Fibroblast of the aortic adventitia (primary cell): ENCODE results near the gene TRPM3. TPM values are rescaled to one million over a fixed set of nuclear protein-coding genes. Genes with fewer than 3 reads are reported as not detected.

Experiments
- DNase-seq: peaks from one replicate; pipeline ENCODE4 v3.0.0-alpha.2; 2010; ENCODE audit warnings: low read depth
- H3K4me3 ChIP-seq: 2 replicates; pipeline ENCODE4 v1.5.1; 2011; ENCODE audit warnings: low read depth, mild to moderate bottlenecking, control low read depth, low read length, moderate library complexity
- total RNA-seq: library from RNA; depleted of rRNA; stranded (reverse); fragments of >200 nt; gene quantifications from 2 replicates; pipeline ENCODE4 v1.2.3, GENCODE V29; 2012; ENCODE audit warnings: low replicate concordance
- TF ChIP-seq, protein P1 (sequence below): IDR thresholded peaks from 2 replicates; pipeline ENCODE4 v1.5.1; 2011; ENCODE audit warnings: mild to moderate bottlenecking, low read length, control low read depth, inconsistent platforms; ENCODE audit not compliant: insufficient read depth

The TRPM3 gene
- total RNA-seq, 1 donor: 8.8 TPM

- TF ChIP-seq, protein P1, sequence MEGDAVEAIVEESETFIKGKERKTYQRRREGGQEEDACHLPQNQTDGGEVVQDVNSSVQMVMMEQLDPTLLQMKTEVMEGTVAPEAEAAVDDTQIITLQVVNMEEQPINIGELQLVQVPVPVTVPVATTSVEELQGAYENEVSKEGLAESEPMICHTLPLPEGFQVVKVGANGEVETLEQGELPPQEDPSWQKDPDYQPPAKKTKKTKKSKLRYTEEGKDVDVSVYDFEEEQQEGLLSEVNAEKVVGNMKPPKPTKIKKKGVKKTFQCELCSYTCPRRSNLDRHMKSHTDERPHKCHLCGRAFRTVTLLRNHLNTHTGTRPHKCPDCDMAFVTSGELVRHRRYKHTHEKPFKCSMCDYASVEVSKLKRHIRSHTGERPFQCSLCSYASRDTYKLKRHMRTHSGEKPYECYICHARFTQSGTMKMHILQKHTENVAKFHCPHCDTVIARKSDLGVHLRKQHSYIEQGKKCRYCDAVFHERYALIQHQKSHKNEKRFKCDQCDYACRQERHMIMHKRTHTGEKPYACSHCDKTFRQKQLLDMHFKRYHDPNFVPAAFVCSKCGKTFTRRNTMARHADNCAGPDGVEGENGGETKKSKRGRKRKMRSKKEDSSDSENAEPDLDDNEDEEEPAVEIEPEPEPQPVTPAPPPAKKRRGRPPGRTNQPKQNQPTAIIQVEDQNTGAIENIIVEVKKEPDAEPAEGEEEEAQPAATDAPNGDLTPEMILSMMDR: no peak
- no peak overlapping the region for H3K4me3 ChIP-seq
- peak; percentile 66 for DNase-seq
Observed at GRCh38 chr9:70594386-70594944, 527.0 kb downstream of the TRPM3 start.

DNA sequence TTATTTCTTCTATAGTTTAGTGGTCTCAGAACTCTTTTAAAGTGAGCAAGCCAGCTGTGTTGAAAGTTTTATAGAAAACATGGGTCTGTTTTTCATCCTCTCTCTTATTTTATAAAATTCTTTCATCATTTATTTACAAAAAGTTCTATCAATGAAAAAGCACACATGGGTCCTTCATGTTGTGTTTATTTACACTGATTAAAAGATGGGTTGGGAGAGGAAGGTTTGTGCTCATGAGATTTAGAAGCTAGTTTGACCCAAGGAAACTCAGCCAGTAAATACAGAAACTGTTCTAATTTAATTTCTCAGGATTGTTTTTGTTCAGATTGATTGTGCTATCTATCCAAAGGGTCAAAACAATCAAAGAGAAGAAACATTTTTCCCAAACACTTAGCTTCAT is 528.2 kb downstream of the TRPM3 start:
- H3K4me3 ChIP-seq: no peak overlapping the region
- no peak for DNase-seq
- TF ChIP-seq, protein P1: no peak

DNA sequence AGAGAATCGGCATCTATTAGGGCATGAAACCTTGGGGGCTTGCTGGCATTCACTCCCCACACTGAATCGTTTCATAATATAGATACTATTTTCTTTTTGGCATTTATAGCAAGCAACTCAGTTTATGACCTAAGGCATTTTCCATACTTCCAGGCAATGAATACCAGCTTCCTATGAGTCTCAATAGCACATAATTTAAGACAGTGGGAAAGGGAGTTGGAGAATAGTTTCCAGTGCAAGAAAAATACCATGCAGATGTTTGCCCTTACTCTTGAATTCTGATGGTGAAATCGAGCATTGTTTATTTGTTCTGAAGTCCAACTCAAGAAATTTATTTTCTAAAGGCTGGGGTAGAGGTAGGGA is 531.1 kb downstream of the TRPM3 start:
- TF ChIP-seq, protein P1: no peak
- peak; percentile 88 for DNase-seq
- H3K4me3 ChIP-seq: no peak overlapping the region

DNA sequence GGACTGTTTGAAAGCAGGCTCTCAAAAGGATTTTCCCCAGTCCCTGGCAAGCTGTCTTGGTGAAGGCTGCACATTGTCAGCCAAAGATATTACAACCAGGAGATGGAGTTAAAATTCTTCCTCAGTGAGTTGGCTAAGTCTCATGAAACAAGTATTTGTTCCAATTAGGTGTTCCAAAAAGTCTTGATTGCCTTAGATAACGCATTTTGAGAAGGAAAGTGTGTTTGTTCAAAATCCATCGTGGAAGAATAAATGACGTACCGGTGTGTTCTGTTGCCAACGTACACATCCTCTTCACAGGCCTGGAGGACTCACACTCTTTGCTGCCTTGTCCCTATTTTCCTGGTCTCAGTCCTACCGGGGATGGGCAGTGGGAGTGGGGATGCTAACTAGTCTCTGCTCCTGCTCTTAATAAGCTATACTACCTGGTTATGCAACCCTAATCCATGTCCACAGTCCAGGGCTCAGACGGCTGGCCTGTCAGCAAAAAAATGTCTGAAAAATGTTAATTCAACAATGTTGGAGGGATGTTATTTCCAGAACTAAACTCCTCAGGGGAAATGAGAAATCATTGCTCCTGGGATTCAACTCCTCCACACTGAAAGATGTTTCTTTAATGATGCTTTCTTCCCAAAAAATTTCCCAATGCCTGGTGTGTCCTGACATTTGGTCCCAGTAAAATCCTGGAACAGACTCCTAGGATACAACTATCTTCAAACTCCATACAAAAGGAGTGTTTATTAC is 531.7 kb downstream of the TRPM3 start:
- TF ChIP-seq, protein P1: no peak
- DNase-seq: peak; percentile 98
- H3K4me3 ChIP-seq: peak overlapping the region; percentile 11

DNA sequence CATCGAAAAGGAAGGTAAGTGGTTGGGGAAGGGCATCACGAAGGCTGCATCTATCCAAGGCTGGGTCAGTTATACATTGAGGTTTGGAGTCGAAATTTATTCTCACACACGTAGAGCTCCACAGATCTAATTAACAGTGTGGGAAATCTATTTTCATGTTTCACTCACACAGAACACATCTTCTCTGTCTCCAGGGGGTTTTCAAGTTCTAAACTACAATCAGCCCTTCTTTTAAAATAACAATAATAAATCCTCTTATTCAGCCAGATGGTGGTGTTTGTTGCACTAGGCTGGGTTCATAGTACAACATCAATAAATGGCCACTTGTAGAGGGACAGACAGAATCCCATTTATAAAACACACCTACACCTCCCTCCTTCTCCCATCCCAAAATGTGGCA is 532.4 kb downstream of the TRPM3 start:
- DNase-seq: no peak
- H3K4me3 ChIP-seq: no peak overlapping the region
- TF ChIP-seq, protein P1: no peak

DNA sequence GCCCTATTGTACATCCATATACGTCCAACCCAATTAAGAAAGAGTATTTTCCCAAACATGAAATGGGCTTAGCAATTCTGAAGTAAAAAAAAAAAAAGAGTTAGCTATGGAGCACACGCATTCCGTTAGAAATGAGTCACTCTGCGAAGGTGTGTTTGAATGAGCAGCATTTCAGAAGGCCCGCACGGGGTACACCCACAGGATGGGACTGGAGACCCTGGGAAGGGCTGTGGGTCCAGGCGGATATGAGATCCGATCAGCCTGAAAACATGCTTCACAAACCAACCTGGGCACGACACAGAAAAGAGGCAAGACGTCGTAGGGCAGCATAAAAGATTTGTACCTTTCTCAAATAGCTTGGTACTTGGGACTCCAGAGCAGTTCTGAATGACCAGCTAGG is 533.0 kb downstream of the TRPM3 start:
- TF ChIP-seq, protein P1: no peak
- no peak for DNase-seq
- no peak overlapping the region for H3K4me3 ChIP-seq
